Heart left ventricle (tissue), 13 donors: ENCODE results near the gene CASQ1.

Experiments used
- CTCF ChIP-seq, 12 donors: fragments of 200-600 bp; sonication (generic) in 4 of 12; IDR thresholded peaks; one replicate each; pipeline versions ENCODE4 v1.5.0 to v1.8.0; 2018 to 2022; ENCODE audit warnings: antibody characterized with exemption in 12 of 12, mild to moderate bottlenecking in 5 of 12
- POLR2A ChIP-seq, 2 donors: fragments of 450-650 bp; IDR thresholded peaks; one replicate each; pipeline ENCODE4 v1.6.1; 2017; ENCODE audit warnings: antibody characterized with exemption in 2 of 2, mild to moderate bottlenecking in 2 of 2, moderate library complexity in 2 of 2
- donor health status: ischemic (EF 13 %, LVEDD 7.1; RV severe dilation, severe dysfunction).
- donor health status: DM: no; HTN: yes; CAD: no.
- donor health status: DM: no; HTN: no; CAD: no.
- donor health status: ischemic (EF 25% LVEDD 6.9; RV normal size, moderate dysfunction).
- donor health status: ischemic (EF 25% LVEDD 5.7; RV mildly dilated, moderate dysfunction).
- donor health status: ischemic (EF 35%, LVEDD 5.7; RV mildly dilated, moderate dysfunction).
- donor health status: nonischemic (EF 11% LVEDD 7.7; RV severe dilation, severe dysfunction).
- donor health status: DM: yes; HTN: yes; CAD: no.
- donor health status: PGD.
- donor health status: ischemic (EF 29% LVEDD 5.4; RV normal size, mild dysfunction).
- donor health status: nonischemic (EF 23%, LVEDD 6.1; RV moderate dilation, normal function).

GRCh38 chr1:160156361-160156760, 34.0 kb upstream of the CASQ1 start:
- TF ChIP-seq CTCF (IDR thresholded peaks at IDR 0.05) (no peak), POLR2A (IDR thresholded peaks at IDR 0.05) (no peak)
